ENCODE measurements around the gene CERS4.

GRCh38 chr19:8180018-8180417 is 29.2 kb upstream of the CERS4 start:
- no peak for TF ChIP-seq CTCF (IDR thresholded peaks at IDR 0.05; ENCODE audit: low read depth, low read length, poor library complexity, severe bottlenecking)
- no peak for TF ChIP-seq EZH2phosphoT487 (IDR thresholded peaks at IDR 0.05; ENCODE audit: borderline replicate concordance, low read length)

Measured in DOHH2 (cell line).